GM18507 (cell line): Measurements from ENCODE around the gene MEIOB.
"Not testable (repeated sequence)": the region's sequence is repeated elsewhere in the genome, so short reads cannot be mapped to it uniquely, and the experiment has no call there.

Source experiments
- DNase-seq: peaks from one replicate; pipeline ENCODE4 v3.0.0; 2011; ENCODE audit warnings: low read depth; ENCODE audit not compliant: insufficient read length; ENCODE audit errors: extremely low spot score
- FAIRE-seq: peaks from 2 replicates; lab custom pipeline; 2011; peaks lifted over from hg19 to GRCh38; lab: Jason Lieb, UNC

MEIOB gene

DNA sequence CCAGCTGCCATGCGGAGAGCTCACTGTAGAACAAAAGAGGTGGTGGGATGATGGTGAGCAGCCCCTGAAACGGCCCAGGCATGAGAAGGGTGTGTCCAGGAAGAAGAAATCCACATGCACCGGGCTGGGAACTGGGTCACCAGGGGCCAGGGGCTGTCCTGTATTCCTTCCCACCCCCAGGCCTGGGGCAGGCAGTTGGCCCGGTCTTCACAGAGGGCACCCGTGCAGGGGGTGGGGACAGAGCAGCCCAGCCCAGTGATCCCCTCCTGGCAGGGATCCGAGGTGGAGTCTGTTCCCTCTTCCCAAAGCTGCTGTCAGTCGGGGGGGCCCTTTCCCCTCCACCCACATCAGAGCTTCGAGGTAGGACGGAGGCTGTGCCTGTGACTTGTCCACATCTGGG lies 37.0 kb upstream of the MEIOB start:
- DNase-seq (no peak), FAIRE-seq (no peak)

DNA sequence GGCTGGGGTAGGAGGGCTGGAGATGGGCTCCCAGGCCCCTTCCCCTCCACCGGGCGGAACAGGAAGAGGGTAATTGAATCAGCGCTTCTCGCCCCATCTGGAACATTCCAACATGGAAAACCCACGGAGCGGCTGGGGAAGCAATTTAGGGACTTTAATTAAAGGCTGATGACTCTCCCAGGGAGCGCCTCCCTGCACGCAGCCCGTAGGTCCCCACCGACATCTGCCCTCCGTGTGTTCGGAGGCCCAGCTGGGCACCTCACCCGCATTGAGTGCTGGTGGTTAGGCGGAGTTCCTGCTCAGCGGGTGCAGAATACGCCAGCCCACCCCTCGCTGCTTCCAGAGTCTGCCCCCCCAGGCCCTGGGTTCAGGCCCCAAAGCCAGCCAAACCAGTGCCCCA lies 36.2 kb upstream of the MEIOB start:
- no peak for FAIRE-seq

DNA sequence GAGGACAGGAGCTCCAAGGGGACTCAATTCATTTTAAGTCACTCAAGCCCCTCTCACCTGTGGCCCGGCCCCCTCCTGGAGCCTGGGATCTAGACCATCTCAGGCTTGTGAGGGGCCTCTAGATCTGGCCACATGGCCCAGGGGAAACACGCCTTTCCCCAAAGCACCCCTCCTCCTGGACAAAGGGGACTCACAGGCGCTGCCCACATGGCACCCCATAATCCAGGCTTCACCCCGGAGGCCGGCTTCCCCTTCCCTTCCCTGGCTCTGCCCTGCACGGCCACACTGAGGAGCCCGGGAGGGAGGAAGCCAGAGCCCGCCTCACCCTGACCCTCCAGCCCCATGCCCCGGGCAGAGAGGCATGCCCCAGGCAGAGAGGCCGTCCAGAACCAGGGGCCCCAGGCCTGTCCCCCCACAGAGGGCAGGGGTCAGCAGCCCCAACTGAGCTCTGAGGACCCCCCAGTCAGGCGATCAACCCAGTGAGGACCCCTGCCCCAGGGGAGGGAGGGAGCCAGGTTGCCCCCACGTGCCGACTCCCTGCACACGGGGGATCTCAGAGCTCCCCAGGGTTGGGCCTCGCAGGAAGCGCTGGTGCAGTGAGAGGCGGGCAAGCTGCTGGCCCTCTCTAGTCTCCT lies 35.4 kb upstream of the MEIOB start:
- DNase-seq (no peak), FAIRE-seq (no peak)

More for the DNA sequence above, 36.2 kb upstream of the MEIOB start:
- DNase-seq = no peak

GRCh38 chr16:1906846-1907165 lies 34.8 kb upstream of the MEIOB start:
- no peak for FAIRE-seq
- no peak for DNase-seq

GRCh38 chr16:1906055-1906845 lies 34.3 kb upstream of the MEIOB start:
- DNase-seq = no peak
- FAIRE-seq = no peak

GRCh38 chr16:1903845-1904840 lies 32.2 kb upstream of the MEIOB start:
- FAIRE-seq = no peak

GRCh38 chr16:1903220-1903574 lies 31.2 kb upstream of the MEIOB start:
- DNase-seq (no peak), FAIRE-seq (no peak)

More at GRCh38 chr16:1903845-1904840, 32.2 kb upstream of the MEIOB start:
- no peak for DNase-seq

DNA sequence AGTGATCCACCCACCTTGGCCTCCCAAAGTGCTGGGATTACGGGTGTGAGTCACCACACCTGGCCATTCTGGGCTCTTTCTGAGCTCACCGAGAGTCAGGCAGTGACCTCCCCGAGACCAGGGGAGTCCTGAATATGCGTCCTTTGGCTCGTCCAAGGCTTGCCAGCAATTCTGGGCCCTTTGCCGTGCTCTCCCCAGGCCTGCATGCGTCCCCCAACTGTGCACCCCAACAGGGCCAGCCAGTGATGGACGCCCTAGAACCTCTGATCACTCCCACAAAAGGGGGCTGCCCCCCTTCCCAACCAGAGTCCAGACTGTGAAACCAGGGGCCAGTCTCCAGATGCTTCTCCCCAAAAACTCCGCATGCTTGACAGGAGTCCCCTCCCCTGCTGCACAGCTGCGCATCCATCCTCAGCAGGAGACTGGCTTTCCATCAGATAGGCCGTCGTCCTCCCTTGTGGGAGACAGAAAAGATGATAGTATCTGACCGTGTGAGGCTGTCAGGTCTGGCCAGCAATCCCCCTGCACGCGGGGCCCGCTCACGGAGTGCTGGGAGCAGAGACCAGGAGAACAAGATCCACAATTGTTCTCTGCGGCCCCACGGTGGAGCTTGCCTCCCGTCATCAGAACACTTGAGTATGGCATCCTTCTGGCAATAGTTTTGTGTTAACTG lies 30.7 kb upstream of the MEIOB start:
- FAIRE-seq = no peak
- DNase-seq = no peak

GRCh38 chr16:1900452-1900774 lies 28.4 kb upstream of the MEIOB start:
- no peak for DNase-seq
- FAIRE-seq = no peak

- DNase-seq = no peak
- FAIRE-seq = no peak
Observed at GRCh38 chr16:1899641-1900451, 27.9 kb upstream of the MEIOB start.

GRCh38 chr16:1897692-1898091 lies 25.7 kb upstream of the MEIOB start:
- not testable (repeated sequence) for DNase-seq, FAIRE-seq

DNA sequence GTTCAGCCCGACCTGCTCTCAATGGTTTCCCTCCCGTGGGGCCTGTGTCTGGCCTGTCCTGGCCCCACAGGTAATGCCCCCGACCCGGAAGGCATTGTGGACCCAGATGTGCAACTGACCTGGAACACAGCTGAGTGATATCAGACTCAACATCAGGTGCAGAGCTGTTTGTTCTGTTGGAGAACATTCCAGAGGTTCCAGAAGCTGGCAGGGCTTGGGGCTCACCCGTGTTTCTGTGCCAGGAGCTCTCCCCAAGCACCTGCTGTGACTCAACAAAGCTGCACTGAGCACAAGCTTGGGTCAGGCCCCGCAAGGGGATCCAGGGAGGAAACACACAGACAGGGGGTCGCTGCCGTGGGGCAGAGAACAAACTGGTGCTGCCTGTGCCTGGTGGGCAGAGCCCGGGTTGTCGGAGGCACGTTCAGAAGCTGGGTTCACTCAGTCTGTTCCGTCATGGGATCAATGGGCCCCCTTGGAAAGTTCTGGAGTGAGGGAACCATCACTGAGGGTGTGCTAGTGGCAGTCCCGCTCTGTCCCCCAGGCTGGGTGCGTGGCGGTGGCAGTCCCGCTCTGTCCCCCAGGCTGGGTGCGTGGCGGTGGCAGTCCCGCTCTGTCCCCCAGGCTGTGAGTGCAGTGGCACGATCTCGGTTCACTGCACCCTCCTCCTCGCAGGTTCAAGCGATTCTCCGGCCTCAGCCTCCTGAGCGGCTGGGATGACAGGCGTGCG lies 24.1 kb upstream of the MEIOB start:
- no peak for FAIRE-seq

DNA sequence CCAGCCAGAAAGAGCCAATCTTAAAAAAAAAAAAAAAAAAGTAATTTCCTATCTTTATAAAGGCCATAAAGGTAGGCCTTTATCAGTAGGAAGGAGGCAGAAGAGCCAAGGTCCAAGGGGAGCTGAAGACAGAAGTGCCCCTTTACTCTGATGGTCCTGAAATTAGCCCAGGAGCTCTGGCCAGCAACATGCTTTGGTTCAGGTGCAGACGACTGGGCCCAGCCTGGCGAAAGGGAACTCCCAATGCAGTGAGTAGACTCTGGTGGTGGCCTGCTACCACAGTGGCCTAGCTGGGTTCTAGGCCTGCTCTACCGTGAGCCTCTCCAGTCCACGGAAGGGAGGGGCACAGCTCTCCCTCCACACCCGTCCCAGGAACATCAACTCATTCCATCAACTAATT lies 23.1 kb upstream of the MEIOB start:
- no peak for FAIRE-seq
- no peak for DNase-seq

More for the DNA sequence above, 24.1 kb upstream of the MEIOB start:
- DNase-seq = no peak

DNA sequence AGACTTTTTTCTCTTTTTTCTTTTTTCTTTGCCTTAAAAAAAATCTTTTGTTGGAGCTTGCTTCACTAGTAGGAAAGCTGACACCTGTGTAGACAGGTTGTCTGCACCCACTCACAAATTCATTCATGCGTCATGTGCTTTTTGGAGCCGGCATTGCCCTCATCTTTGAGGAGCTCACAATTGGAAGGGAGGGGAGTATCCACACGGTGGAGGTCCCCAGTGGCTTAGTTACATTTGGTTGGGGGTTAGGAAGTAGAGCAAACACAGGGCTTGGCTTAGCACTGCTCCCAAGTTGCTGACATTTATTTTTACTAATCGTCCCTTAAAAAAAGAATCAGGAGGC lies 18.7 kb upstream of the MEIOB start:
- FAIRE-seq (no peak), DNase-seq (no peak)

GRCh38 chr16:1890024-1890707 lies 18.2 kb upstream of the MEIOB start:
- no peak for DNase-seq
- FAIRE-seq = no peak

DNA sequence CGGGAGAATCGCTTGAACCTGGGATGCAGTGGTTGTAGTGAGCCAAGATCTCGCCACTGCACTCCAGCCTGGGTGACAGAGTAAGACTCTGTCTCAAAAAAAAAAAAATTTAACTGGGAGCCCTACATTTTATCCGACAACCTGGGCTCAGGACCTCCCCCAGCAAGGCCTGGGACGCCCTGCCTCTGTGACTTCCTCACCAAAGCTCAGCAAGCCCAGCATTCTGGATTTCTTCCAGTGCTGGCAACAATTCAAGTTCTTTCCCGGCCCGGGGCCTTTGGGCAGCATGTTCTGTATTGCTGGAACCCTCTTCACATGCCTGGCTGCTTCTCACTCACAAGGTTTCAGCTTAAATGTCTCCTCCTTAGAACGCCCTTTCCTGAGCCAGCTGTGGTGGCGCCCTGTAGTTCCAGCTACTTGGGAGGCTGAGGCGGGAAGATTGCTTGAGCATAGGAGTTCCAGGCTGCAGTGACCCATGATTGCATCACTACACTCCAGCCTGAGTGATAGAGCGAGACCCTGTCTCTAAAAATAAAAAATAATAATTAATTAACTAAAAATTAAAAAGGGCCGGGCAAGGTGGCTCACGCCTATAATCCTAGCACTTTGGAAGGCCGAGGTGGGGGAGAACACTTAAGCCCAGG lies 15.9 kb upstream of the MEIOB start:
- no peak for DNase-seq
- FAIRE-seq = no peak

GRCh38 chr16:1884889-1885288 lies 12.9 kb upstream of the MEIOB start:
- no peak for FAIRE-seq
- no peak for DNase-seq
